ENCODE data around the gene HNRNPH1. TPM values are rescaled to one million over a fixed set of nuclear protein-coding genes. Genes with fewer than 3 reads are reported as not detected.
"Not testable (repeated sequence)": the region's sequence is repeated elsewhere in the genome, so short reads cannot be mapped to it uniquely, and the experiment has no call there.

The HNRNPH1 gene
- polyA plus RNA-seq, 1 donor from 2014 or later, result 982 TPM

- H2AFZ ChIP-seq (ENCODE audit: low read depth, low read length), result peak overlapping the region; percentile 14
- not testable (repeated sequence) for H3K9me3 ChIP-seq (ENCODE audit: low read length); H3K27me3 ChIP-seq (ENCODE audit: insufficient read depth, low read depth, low read length); H3F3A ChIP-seq (ENCODE audit: insufficient read depth, low read length, poor library complexity, severe bottlenecking); H4K20me1 ChIP-seq (ENCODE audit: insufficient read depth); H3K79me2 ChIP-seq (replicated peaks; ENCODE audit: insufficient read depth, low read length); H3K9me2 ChIP-seq (ENCODE audit: insufficient read depth, low read length); H3K36me3 ChIP-seq (ENCODE audit: insufficient read depth, low read length)
- H3K4me2 ChIP-seq (ENCODE audit: low read length), result peak overlapping the region; percentile 61
- peak overlapping the region; percentile 63 for H3K9ac ChIP-seq (ENCODE audit: low read length)
- peak; percentile 9 for TF ChIP-seq POLR2AphosphoS5 (IDR thresholded peaks at IDR 0.05)
- H3K4me3 ChIP-seq (ENCODE audit: low read length), result peak overlapping the region; percentile 68
- H3K27ac ChIP-seq (ENCODE audit: low read length), result peak overlapping the region; percentile 70
Observed at GRCh38 chr5:179658179-179658856, 34.8 kb upstream of the HNRNPH1 start.

- H3K36me3 ChIP-seq (ENCODE audit: insufficient read depth, low read length); H3K9me3 ChIP-seq (ENCODE audit: low read length); H3K4me2 ChIP-seq (ENCODE audit: low read length); H3K4me3 ChIP-seq (ENCODE audit: low read length); H3K79me2 ChIP-seq (replicated peaks; ENCODE audit: insufficient read depth, low read length); H3F3A ChIP-seq (ENCODE audit: insufficient read depth, low read length, poor library complexity, severe bottlenecking); H4K20me1 ChIP-seq (ENCODE audit: insufficient read depth); H3K9ac ChIP-seq (ENCODE audit: low read length); H3K9me2 ChIP-seq (ENCODE audit: insufficient read depth, low read length); H2AFZ ChIP-seq (ENCODE audit: low read depth, low read length); H3K27ac ChIP-seq (ENCODE audit: low read length); H3K27me3 ChIP-seq (ENCODE audit: insufficient read depth, low read depth, low read length): not testable (repeated sequence)
Observed at GRCh38 chr5:179657302-179658178, 34.1 kb upstream of the HNRNPH1 start.

DNA sequence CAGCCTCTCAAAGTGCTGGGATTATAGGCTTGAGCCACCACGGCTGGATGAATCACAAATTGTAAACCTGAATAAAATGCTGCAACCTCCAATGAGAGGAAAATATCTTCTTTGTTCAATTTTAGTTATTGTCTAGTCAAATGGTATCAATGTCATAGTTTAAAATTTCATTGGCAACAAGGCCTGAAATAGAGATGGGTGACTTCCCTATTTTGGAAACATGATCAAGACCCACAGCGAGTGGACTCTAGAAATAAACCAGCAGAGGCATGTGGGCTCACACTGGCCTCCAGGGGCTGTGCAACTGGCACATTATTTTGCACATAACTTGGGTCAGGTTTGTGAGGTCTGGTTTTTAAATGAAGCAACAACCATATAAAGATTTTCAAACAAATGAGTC, 29.7 kb upstream of the HNRNPH1 start:
- not testable (repeated sequence) for H3K4me2 ChIP-seq (ENCODE audit: low read length); H3K36me3 ChIP-seq (ENCODE audit: insufficient read depth, low read length); H3K4me3 ChIP-seq (ENCODE audit: low read length); H3K79me2 ChIP-seq (replicated peaks; ENCODE audit: insufficient read depth, low read length); H4K20me1 ChIP-seq (ENCODE audit: insufficient read depth); H3K27me3 ChIP-seq (ENCODE audit: insufficient read depth, low read depth, low read length); H3K9ac ChIP-seq (ENCODE audit: low read length); H3K9me2 ChIP-seq (ENCODE audit: insufficient read depth, low read length); H3F3A ChIP-seq (ENCODE audit: insufficient read depth, low read length, poor library complexity, severe bottlenecking); H3K9me3 ChIP-seq (ENCODE audit: low read length); H2AFZ ChIP-seq (ENCODE audit: low read depth, low read length); H3K27ac ChIP-seq (ENCODE audit: low read length)

DNA sequence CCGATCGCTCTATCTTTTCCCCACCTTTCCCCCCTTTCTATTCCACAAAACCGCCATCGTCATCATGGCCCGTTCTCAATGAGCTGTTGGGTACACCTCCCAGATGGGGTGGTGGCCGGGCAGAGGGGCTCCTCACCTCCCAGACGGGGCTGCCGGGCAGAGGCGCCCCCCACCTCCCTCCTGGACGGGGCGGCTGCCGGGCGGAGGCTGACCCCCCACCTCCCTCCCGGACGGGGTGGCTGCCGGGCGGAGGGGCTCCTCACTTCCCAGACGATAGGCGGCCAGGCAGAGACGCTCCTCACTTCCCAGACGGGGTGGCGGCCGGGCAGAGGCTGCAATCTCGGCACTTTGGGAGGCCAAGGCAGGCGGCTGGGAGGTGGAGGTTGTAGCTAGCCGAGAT, 26.8 kb upstream of the HNRNPH1 start:
- not testable (repeated sequence) for H2AFZ ChIP-seq (ENCODE audit: low read depth, low read length); H3K9ac ChIP-seq (ENCODE audit: low read length); H3K79me2 ChIP-seq (replicated peaks; ENCODE audit: insufficient read depth, low read length); H3K9me3 ChIP-seq (ENCODE audit: low read length); H3K27ac ChIP-seq (ENCODE audit: low read length); H4K20me1 ChIP-seq (ENCODE audit: insufficient read depth); H3K36me3 ChIP-seq (ENCODE audit: insufficient read depth, low read length); H3K9me2 ChIP-seq (ENCODE audit: insufficient read depth, low read length); H3K4me2 ChIP-seq (ENCODE audit: low read length); H3K27me3 ChIP-seq (ENCODE audit: insufficient read depth, low read depth, low read length); H3F3A ChIP-seq (ENCODE audit: insufficient read depth, low read length, poor library complexity, severe bottlenecking); H3K4me3 ChIP-seq (ENCODE audit: low read length)

DNA sequence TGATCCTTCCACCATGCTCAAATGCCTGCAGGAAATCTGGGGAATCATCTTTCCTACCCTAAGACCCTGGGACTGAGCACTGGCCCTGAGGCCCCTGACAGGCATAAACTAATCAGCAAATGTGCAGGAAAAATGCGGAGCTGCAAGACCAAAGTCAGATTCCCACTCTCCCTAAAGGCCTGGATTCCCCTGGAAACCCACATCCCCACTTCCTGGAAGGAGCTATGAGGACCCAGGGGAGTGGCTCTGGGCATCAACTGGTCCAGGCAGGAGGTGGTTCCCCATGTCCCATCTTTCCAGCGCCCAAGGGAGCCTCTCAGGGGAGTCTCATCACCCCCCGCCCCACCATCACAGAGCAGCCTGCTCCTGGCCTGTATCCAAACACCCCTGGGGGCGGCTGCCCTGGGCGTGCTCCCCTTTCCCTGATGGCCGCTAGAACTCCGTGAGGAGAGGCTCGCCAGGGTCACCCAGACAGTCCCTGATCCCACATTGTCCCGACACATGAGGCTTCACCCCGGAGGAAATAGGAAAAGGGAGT, 25.8 kb upstream of the HNRNPH1 start:
- not testable (repeated sequence) for H3K4me3 ChIP-seq (ENCODE audit: low read length); H3K4me2 ChIP-seq (ENCODE audit: low read length); H3K79me2 ChIP-seq (replicated peaks; ENCODE audit: insufficient read depth, low read length); H2AFZ ChIP-seq (ENCODE audit: low read depth, low read length); H3K36me3 ChIP-seq (ENCODE audit: insufficient read depth, low read length); H3F3A ChIP-seq (ENCODE audit: insufficient read depth, low read length, poor library complexity, severe bottlenecking); H3K9me2 ChIP-seq (ENCODE audit: insufficient read depth, low read length); H3K27me3 ChIP-seq (ENCODE audit: insufficient read depth, low read depth, low read length); H3K27ac ChIP-seq (ENCODE audit: low read length); H4K20me1 ChIP-seq (ENCODE audit: insufficient read depth); H3K9ac ChIP-seq (ENCODE audit: low read length); H3K9me3 ChIP-seq (ENCODE audit: low read length)

All from neural cell (in vitro differentiated cells).